HepG2 (cell line): ENCODE results near the gene MRE11. TPM values are rescaled to one million over a fixed set of nuclear protein-coding genes. Genes with fewer than 3 reads are reported as not detected.

ENCODE experiments used
- ATAC-seq: fragments of 200-7000 bp; cut with Tn5 transposase; 3 replicates; pipeline ENCODE4 v1.9.1; 2020; ENCODE audit warnings: mild to moderate bottlenecking, moderate library complexity
- BruUV-seq: library from RNA; stranded (reverse); fragments of 400-500 nt; replicated peaks from 2 replicates; lab custom pipeline; 2021; lab: Mats Ljungman, UMichigan
- CTCF ChIA-PET: fragments of 300-600 bp; formaldehyde crosslinking; extraction: SDS; loops from one replicate; lab custom pipeline; 2021; ENCODE audit warnings: low total read pairs, inconsistent platforms, low intra/inter-chr PET ratio; lab: Yijun Ruan, JAX
- POLR2A ChIA-PET: fragments of 350-600 bp; sonication (Branson Sonifier 250); formaldehyde crosslinking; loops from one replicate; lab custom pipeline; 2020; ENCODE audit warnings: antibody characterized with exemption, inconsistent platforms; lab: Yijun Ruan, JAX
- DNase-seq: peaks from one replicate; pipeline ENCODE4 v3.0.0-alpha.2; 2015; ENCODE audit warnings: low spot score
- FAIRE-seq: peaks from 3 replicates; lab custom pipeline; 2011; peaks lifted over from hg19 to GRCh38; lab: Jason Lieb, UNC
- H2AFZ ChIP-seq: one replicate; pipeline ENCODE4 v1.6.1; 2011; ENCODE audit warnings: low read length, inconsistent platforms
- H3K27ac ChIP-seq: fragments of 300-600 bp; 3 replicates; pipeline ENCODE4 v1.8.0; 2011; ENCODE audit warnings: mixed run types, mild to moderate bottlenecking, mixed read lengths, low read length, inconsistent platforms; ENCODE audit not compliant: insufficient read depth; ENCODE audit errors: extremely low read length
- H3K27me3 ChIP-seq, 2 experiments: fragments of 200-600 bp in 1 of 2; 2 replicates in 1 of 2; 3 replicates in 1 of 2; pipeline versions ENCODE4 v1.6.0 to v1.8.0; 2011; ENCODE audit warnings: low read length in 2 of 2, mild to moderate bottlenecking in 2 of 2, moderate library complexity in 2 of 2, inconsistent platforms in 1 of 2; ENCODE audit not compliant: insufficient read depth in 2 of 2, control insufficient read depth in 1 of 2
- H3K36me3 ChIP-seq, 2 experiments: fragments of 200-600 bp in 1 of 2; replicated peaks in 1 of 2; 2 replicates in 1 of 2; 3 replicates in 1 of 2; pipeline versions ENCODE4 v1.5.1 to v1.8.0; 2011; ENCODE audit warnings: low read length in 2 of 2, inconsistent platforms in 1 of 2; ENCODE audit not compliant: insufficient read depth in 2 of 2, control insufficient read depth in 1 of 2
- H3K4me1 ChIP-seq: 2 replicates; pipeline ENCODE4 v1.5.1; 2012; ENCODE audit warnings: low read length, inconsistent platforms; ENCODE audit not compliant: insufficient read depth
- H3K4me2 ChIP-seq: 2 replicates; pipeline ENCODE4 v1.6.0; 2011; ENCODE audit warnings: low read depth, low read length, inconsistent platforms
- H3K4me3 ChIP-seq, 3 experiments: fragments of 200-600 bp in 1 of 3; sonication (generic), shearing (Covaris generic) in 1 of 3; replicated peaks in 1 of 3; 2 replicates each; pipeline ENCODE4 v1.5.1; 2011 to 2016; ENCODE audit warnings: low read length in 3 of 3, inconsistent platforms in 2 of 3, low read depth in 2 of 3, mild to moderate bottlenecking in 2 of 3, control low read depth in 1 of 3, mixed read lengths in 1 of 3; ENCODE audit not compliant: insufficient read depth in 1 of 3
- H3K79me2 ChIP-seq: one replicate; pipeline ENCODE4 v1.6.1; 2011; ENCODE audit warnings: low read length, inconsistent platforms; ENCODE audit not compliant: insufficient read depth
- H3K9ac ChIP-seq: 2 replicates; pipeline ENCODE4 v1.6.0; 2011; ENCODE audit warnings: mild to moderate bottlenecking, low read depth, low read length, inconsistent platforms; ENCODE audit not compliant: insufficient read depth
- H3K9me3 ChIP-seq: 2 replicates; pipeline ENCODE4 v1.5.1; 2012; ENCODE audit warnings: mild to moderate bottlenecking, low read length
- H4K20me1 ChIP-seq: 2 replicates; pipeline ENCODE4 v1.6.0; 2011; ENCODE audit warnings: inconsistent platforms, mild to moderate bottlenecking, low read length, moderate library complexity; ENCODE audit not compliant: insufficient read depth
- KAT2B ChIP-seq: fragments of 150-350 bp; IDR thresholded peaks from 2 replicates; pipeline ENCODE4 v1.6.1; 2014; ENCODE audit warnings: low read depth, low read length, borderline replicate concordance
- MAFF ChIP-seq: IDR thresholded peaks from 2 replicates; pipeline ENCODE4 v1.6.1; 2011; ENCODE audit warnings: low read depth, low read length, improper control_type of control experiment
- MAFK ChIP-seq, 2 experiments: IDR thresholded peaks in 1 of 2; conservative IDR thresholded peaks in 1 of 2; 2 replicates each; pipeline ENCODE4 v1.6.1; 2011; ENCODE audit warnings: improper control_type of control experiment in 2 of 2, low read length in 2 of 2
- PCBP1 ChIP-seq: fragments of 200-400 bp; formaldehyde crosslinking; IDR thresholded peaks from 2 replicates; pipeline ENCODE4 v1.6.1; 2017; ENCODE audit warnings: mild to moderate bottlenecking, low read depth, low read length, borderline replicate concordance
- PITX1 ChIP-seq: sonication (generic); formaldehyde crosslinking; IDR thresholded peaks from 2 replicates; pipeline ENCODE4 v1.5.1; 2020; ENCODE audit warnings: mild to moderate bottlenecking, missing genetic modification reagents
- SAP130 ChIP-seq: IDR thresholded peaks from 2 replicates; pipeline ENCODE4 v1.6.1; 2016; ENCODE audit warnings: low read depth
- SNAPC2 ChIP-seq: sonication (generic); formaldehyde crosslinking; IDR thresholded peaks from 2 replicates; pipeline ENCODE4 v1.8.1; 2022; ENCODE audit warnings: mild to moderate bottlenecking, missing genetic modification reagents
- TAF1 ChIP-seq: sonication (generic); formaldehyde crosslinking; IDR thresholded peaks from 2 replicates; pipeline ENCODE4 v1.4.0; 2020; ENCODE audit warnings: missing genetic modification reagents
- ZBED4 ChIP-seq: sonication (generic); formaldehyde crosslinking; IDR thresholded peaks from 2 replicates; pipeline ENCODE4 v1.4.0; 2020; ENCODE audit warnings: missing genetic modification reagents, borderline replicate concordance
- ZBTB20 ChIP-seq: sonication (generic); formaldehyde crosslinking; IDR thresholded peaks from 2 replicates; pipeline ENCODE4 v1.8.1; 2023; ENCODE audit warnings: missing genetic modification reagents, low read depth, mild to moderate bottlenecking, borderline replicate concordance
- ZFX ChIP-seq: sonication (generic); formaldehyde crosslinking; IDR thresholded peaks from 2 replicates; pipeline ENCODE4 v1.4.0; 2020; ENCODE audit warnings: mild to moderate bottlenecking, low read depth, missing genetic modification reagents, moderate library complexity
- ZNF276 ChIP-seq: sonication (generic); formaldehyde crosslinking; IDR thresholded peaks from 2 replicates; pipeline ENCODE4 v1.4.0; 2020; ENCODE audit warnings: mild to moderate bottlenecking, low read depth, missing genetic modification reagents
- WGBS: methylation state at CpG from one replicate; pipeline ENCODE4 v1.1.6; 2017; ENCODE audit warnings: low lambda C conversion rate; 5-methylcytosine and 5-hydroxymethylcytosine counted together
- in situ Hi-C: cut with HindIII; loops from 2 replicates; pipeline ENCODE4 v1.10.0; 2017; ENCODE audit warnings: low pct_unique_long_range_greater_than_20kb; ENCODE audit not compliant: extremely low pct_ligation_motif_present
- intact Hi-C: fragments of 100-400 bp; cut with micrococcal nuclease; formaldehyde crosslinking; loops from one replicate; pipeline ENCODE4 v1.10.0; 2022; ENCODE audit not compliant: unreplicated experiment
- polyA plus RNA-seq, 8 experiments: library from polyadenylated mRNA; depleted of rRNA in 3 of 8; stranded (reverse) in 7 of 8; unstranded in 1 of 8; fragments of >200 nt; fragmentation: Illumina TruSeq in 4 of 8; extraction: Trizol in 4 of 8; gene quantifications; 2 replicates each; pipeline versions ENCODE4 v1.2.1 to v1.2.3, GENCODE V29; 2011 to 2016; ENCODE audit warnings: low read depth in 4 of 8, missing spikeins in 1 of 8, mixed read lengths in 1 of 8; ENCODE audit not compliant: insufficient read depth in 1 of 8
- total RNA-seq, 5 experiments: library from RNA; depleted of rRNA; stranded (reverse); fragments of >200 nt; fragmentation: Illumina TruSeq; extraction: Trizol; gene quantifications; 2 replicates each; pipeline ENCODE4 v1.2.3, GENCODE V29; 2016; ENCODE audit warnings: low read depth in 1 of 5

Gene MRE11
- total and polyA plus RNA-seq, 2 of the 13 experiments (the other 11 are each of a cell fraction or from before 2014, with no cell fraction given): 7.2 to 37.3 TPM

- no peaks in the 10 kb centered on the region for H3K79me2 ChIP-seq
- 28% methylated on average over 4 of the region's 4 CpGs for WGBS
- in situ Hi-C loops: loop anchor here (5.0 kb wide), 1 partner anchor 79 kb away; no protein-coding TSS in a partner anchor
- ChIA-PET POLR2A (no interaction called here), CTCF (no interaction called here)
- no TSS peak for BruUV-seq
- H3K4me3 ChIP-seq: no peak overlapping the region
- no peak overlapping the region for H3K27ac ChIP-seq
- intact Hi-C loops: loop anchor here (10.0 kb wide), 1 partner anchor 547 kb away; the partner anchor contains the start of gene SRSF8
- H3K9ac ChIP-seq: no peak overlapping the region
- no peak overlapping the region for H3K4me2 ChIP-seq
- no peak overlapping the region for H2AFZ ChIP-seq
- TF ChIP-seq PCBP1 (no peak), MAFK (conservative IDR thresholded peaks at IDR 0.05 in 1 of 2, IDR thresholded peaks at IDR 0.05 in 1 of 2; ENCODE audit: low read length in 2 of 2) (peak; percentile 87 to 95), MAFF (peak; percentile 93), SNAPC2 (CRISPR knock-in tag) (no peak)
- H4K20me1 ChIP-seq: no peaks in the 10 kb centered on the region
- DNase-seq (no peak), ATAC-seq (no peak), FAIRE-seq (no peak)
- no peaks in the 10 kb centered on the region for H3K9me3 ChIP-seq
- H3K4me1 ChIP-seq: peaks cover 33% of the 10 kb centered on the region
- H3K27me3 ChIP-seq: no peaks in the 10 kb centered on the region
- no peaks in the 10 kb centered on the region for H3K36me3 ChIP-seq
Observed at GRCh38 chr11:94518300-94518699, 24.7 kb upstream of the MRE11 start.

- BruUV-seq: no TSS peak
- ATAC-seq (peak; percentile 75), FAIRE-seq (peak; percentile 75), DNase-seq (peak; percentile 71)
- in situ Hi-C loops (loop anchor here (5.0 kb wide), 1 partner anchor 81 kb away; no protein-coding TSS in a partner anchor), intact Hi-C loops (loop anchor here (10.0 kb wide), 1 partner anchor 548 kb away; the partner anchor contains the start of gene SRSF8)
- ChIA-PET CTCF (no interaction called here), POLR2A (interaction anchor here (1.4 kb wide), 1 partner anchor 23 kb away, joined by 4 read pairs; the partner anchor contains the start of genes ANKRD49 and MRE11)
- WGBS: 11% methylated on average over 1 of the region's 1 CpG
- Histone ChIP-seq H3K4me2 (peak overlapping the region; percentile 37), H4K20me1 (no peaks in the 10 kb centered on the region), H3K9ac (no peak overlapping the region), H3K4me3 (no peak overlapping the region), H3K4me1 (peaks cover 46% of the 10 kb centered on the region), H3K9me3 (no peaks in the 10 kb centered on the region), H3K27me3 (no peaks in the 10 kb centered on the region), H2AFZ (no peak overlapping the region), H3K79me2 (no peaks in the 10 kb centered on the region), H3K36me3 (no peaks in the 10 kb centered on the region), H3K27ac (peak overlapping the region; percentile 31)
- TF ChIP-seq ZBTB20: peak; percentile 60
- TF ChIP-seq ZFX: peak; percentile 53
- no peak for TF ChIP-seq TAF1 (CRISPR knock-in tag)
- TF ChIP-seq ZNF276: no peak
- 0 out of 2 replicates have a peak, but pooled peaks have one; percentile 17 for TF ChIP-seq PITX1
- peak; percentile 83; the same call in 1 of the 2 replicates for TF ChIP-seq ZBED4
- TF ChIP-seq KAT2B: no peak
- TF ChIP-seq SAP130 (CRISPR knock-in tag): peak; percentile 59
Observed at GRCh38 chr11:94516725-94517124, 23.1 kb upstream of the MRE11 start.
